Left ventricle myocardium inferior (tissue), 1 donor: ENCODE results near the gene EYA2. TPM values are rescaled to one million over a fixed set of nuclear protein-coding genes. Genes with fewer than 3 reads are reported as not detected.

Experiments
- DNase-seq: peaks from one replicate; pipeline ENCODE4 v3.0.0-alpha.2; 2020
- H3K27ac ChIP-seq: fragments of 200-600 bp; replicated peaks from 2 replicates; pipeline ENCODE4 v1.8.0; 2021
- H3K27me3 ChIP-seq: fragments of 200-600 bp; 2 replicates; pipeline ENCODE4 v1.8.0; 2021; ENCODE audit warnings: low read depth
- H3K36me3 ChIP-seq: fragments of 200-600 bp; 2 replicates; pipeline ENCODE4 v1.8.0; 2021
- H3K4me1 ChIP-seq: fragments of 200-600 bp; 2 replicates; pipeline ENCODE4 v1.8.0; 2021
- H3K4me3 ChIP-seq: fragments of 200-600 bp; 2 replicates; pipeline ENCODE4 v1.8.0; 2021; ENCODE audit warnings: mild to moderate bottlenecking, moderate library complexity
- H3K9me3 ChIP-seq: fragments of 200-600 bp; replicated peaks from 2 replicates; pipeline ENCODE4 v1.8.0; 2021
- CTCF ChIP-seq: fragments of 200-600 bp; IDR thresholded peaks from 2 replicates; pipeline ENCODE4 v1.8.0; 2021; ENCODE audit warnings: antibody characterized with exemption, mild to moderate bottlenecking, borderline replicate concordance
- intact Hi-C: fragments of 100-400 bp; cut with micrococcal nuclease; formaldehyde crosslinking; loops from one replicate; pipeline ENCODE4 v1.11.0; 2022
- total RNA-seq: library from RNA; stranded (reverse); fragmentation: NEBNext Ultra II Directional; extraction: Animal tissue kit (Norgen Biotek cat#: 25700); gene quantifications from one replicate; pipeline ENCODE4 v1.2.1, GENCODE V29; 2021
- donor health status: DM: no; HTN: yes; CAD: no; lungs with severe emphysema.

EYA2 gene
- total RNA-seq, 1 donor from 2014 or later: 0.63 TPM

- no peaks in the 10 kb centered on the region for H3K4me1 ChIP-seq
- intact Hi-C loops: no loop called here
- no peaks in the 10 kb centered on the region for H3K36me3 ChIP-seq
- DNase-seq: no peak
- H3K27ac ChIP-seq: no peak overlapping the region
- TF ChIP-seq CTCF: no peak
- H3K9me3 ChIP-seq: no peaks in the 10 kb centered on the region
- H3K27me3 ChIP-seq: peaks cover 22% of the 10 kb centered on the region
- H3K4me3 ChIP-seq: no peak overlapping the region
Observed at GRCh38 chr20:47148059-47148458, 253.4 kb downstream of the EYA2 start.

- no peaks in the 10 kb centered on the region for H3K9me3 ChIP-seq
- no peak overlapping the region for H3K4me3 ChIP-seq
- peaks cover 38% of the 10 kb centered on the region for H3K27me3 ChIP-seq
- no peak for TF ChIP-seq CTCF
- intact Hi-C loops: loop anchor here (10.0 kb wide), 1 partner anchor 395 kb away; no protein-coding TSS in a partner anchor
- H3K36me3 ChIP-seq: no peaks in the 10 kb centered on the region
- no peak for DNase-seq
- no peaks in the 10 kb centered on the region for H3K4me1 ChIP-seq
- H3K27ac ChIP-seq: no peak overlapping the region
Observed at GRCh38 chr20:47149939-47150338, 255.3 kb downstream of the EYA2 start.

GRCh38 chr20:47150403-47151152 is 255.9 kb downstream of the EYA2 start:
- TF ChIP-seq CTCF: peak; percentile 68
- Histone ChIP-seq H3K4me3 (no peak overlapping the region), H3K9me3 (no peaks in the 10 kb centered on the region), H3K27me3 (peaks cover 45% of the 10 kb centered on the region), H3K36me3 (no peaks in the 10 kb centered on the region), H3K4me1 (no peaks in the 10 kb centered on the region), H3K27ac (no peak overlapping the region)
- DNase-seq: peak; percentile 46
- intact Hi-C loops: loop anchor here (10.0 kb wide), 1 partner anchor 396 kb away; no protein-coding TSS in a partner anchor

GRCh38 chr20:47152068-47152467 is 257.4 kb downstream of the EYA2 start:
- intact Hi-C loops: loop anchor here (10.0 kb wide), 1 partner anchor 397 kb away; no protein-coding TSS in a partner anchor
- Histone ChIP-seq H3K4me3 (no peak overlapping the region), H3K9me3 (no peaks in the 10 kb centered on the region), H3K4me1 (no peaks in the 10 kb centered on the region), H3K27me3 (peaks cover 47% of the 10 kb centered on the region), H3K27ac (no peak overlapping the region), H3K36me3 (no peaks in the 10 kb centered on the region)
- DNase-seq: no peak
- TF ChIP-seq CTCF: no peak

GRCh38 chr20:47154089-47154488 is 259.4 kb downstream of the EYA2 start:
- Histone ChIP-seq H3K4me1 (no peaks in the 10 kb centered on the region), H3K9me3 (no peaks in the 10 kb centered on the region), H3K27ac (no peak overlapping the region), H3K4me3 (no peak overlapping the region), H3K27me3 (peaks cover 46% of the 10 kb centered on the region), H3K36me3 (no peaks in the 10 kb centered on the region)
- no peak for DNase-seq
- intact Hi-C loops: loop anchor here (10.0 kb wide), 1 partner anchor 399 kb away; no protein-coding TSS in a partner anchor
- TF ChIP-seq CTCF: no peak
